ENCODE data around the gene TTLL12. TPM values are rescaled to one million over a fixed set of nuclear protein-coding genes. Genes with fewer than 3 reads are reported as not detected.
A peak's percentile ranks its signal among the peaks of the same experiment; 100 is the strongest.

TTLL12 gene
- 35.6 and 50.4 TPM in 2 replicates for total RNA-seq (2014; rRNA removed; shearing (Covaris generic))

DNA sequence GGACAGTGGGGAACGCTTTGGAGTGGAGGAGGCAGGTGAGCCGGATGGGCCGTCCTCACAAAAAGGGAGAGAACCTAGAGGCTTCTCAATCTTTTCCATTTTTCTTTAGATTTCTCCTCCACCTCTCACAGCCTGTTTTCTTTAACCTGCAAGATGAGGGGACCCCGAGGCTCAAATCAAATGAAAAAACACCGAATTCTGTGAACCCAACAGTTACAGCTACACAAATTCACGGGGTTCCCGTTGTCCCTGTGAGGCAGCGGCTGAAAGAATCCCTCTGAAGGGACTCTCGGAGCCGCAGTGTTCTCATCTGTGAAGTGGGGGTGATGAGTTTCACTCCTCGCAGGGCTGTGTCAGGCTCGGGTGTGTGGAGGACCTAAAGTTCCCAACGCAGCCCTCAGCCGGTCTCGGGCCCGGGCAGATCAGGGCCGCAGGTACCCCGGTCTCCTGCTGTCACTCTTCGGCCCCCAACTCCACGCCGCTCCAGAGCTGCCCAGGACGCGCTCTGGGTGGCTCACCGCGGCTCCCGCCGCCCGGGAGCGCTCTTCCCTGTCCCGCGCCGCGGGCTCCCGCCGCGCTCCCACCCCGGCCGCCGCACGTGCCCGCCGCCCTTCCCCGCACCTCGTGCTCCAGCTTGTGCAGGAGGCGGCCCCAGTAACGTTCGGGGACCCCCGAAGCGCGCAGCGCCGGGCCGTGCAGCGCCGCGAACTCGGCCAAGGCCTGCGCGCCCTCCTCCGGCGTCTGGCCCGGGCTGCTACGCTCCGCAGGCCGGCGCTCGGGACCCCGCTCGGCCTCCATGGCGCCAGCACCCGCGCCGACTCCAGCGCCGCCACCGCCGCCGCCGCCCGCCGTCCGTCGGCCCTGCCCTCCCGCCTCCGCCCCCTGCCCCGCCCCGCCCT is at the start of gene TTLL12:
Gene TTLL12, minus strand, starts transcription at position 863 of the 899 bp plus-strand sequence. Its CDS starts 65 bp downstream, at position 798.
- peak in 1 of 2 experiments; percentile 62 for DNase-seq (ENCODE audit: low read depth in 1 of 2, low spot score in 2 of 2)

DNA sequence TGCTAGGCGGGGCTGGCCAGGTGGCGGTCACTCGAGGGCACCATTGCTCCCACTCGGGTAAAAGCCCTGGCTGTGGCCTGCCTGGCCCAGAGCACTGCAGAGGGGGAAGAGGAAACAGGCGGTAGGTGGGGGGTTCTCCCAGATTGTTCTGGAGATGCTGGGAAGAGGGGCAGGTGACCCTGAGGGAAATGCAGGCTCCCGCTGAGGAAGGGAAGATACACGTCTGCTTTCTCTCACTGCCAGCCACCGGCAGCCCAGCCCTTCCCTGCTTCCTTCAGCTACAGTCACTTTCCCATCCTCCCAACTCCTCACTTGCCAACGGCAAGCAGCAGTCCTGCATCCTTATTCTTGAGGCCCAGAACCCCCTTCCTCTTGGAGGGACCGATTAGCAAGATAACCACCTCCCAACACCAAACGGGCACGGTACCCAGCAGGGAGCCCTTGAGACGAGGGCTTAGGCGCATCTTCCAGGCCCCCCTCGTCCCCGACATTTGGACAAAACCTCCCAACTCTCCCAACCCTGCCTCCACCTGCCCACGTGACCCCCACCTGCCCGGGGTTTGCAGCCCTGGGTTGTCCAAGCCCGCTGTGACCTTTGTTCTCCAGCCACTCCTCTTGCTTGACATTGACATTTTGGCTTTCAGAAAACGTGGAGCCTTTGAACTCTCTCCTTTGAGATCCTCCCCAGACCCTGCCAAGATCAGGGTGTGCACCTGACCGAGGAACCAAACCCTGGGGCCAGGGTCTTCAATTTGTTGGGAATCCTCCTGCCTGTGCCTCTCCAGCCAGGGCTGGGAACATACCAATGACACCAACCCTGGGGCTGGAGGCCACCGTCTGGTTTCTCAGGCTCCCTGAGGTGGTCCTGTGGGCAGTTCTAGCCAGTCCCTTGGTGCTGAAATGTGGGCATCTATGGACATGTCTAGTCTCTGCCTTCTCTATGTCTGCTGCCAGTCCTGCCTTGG is 48.8 kb upstream of the TTLL12 start:
- Histone ChIP-seq H3K27me3 (replicated peaks) (peaks cover 36% of the 10 kb centered on the region), H3K36me3 (no peaks in the 10 kb centered on the region), H3K27ac (no peak overlapping the region), H3K9me3 (replicated peaks) (no peaks in the 10 kb centered on the region), H3K4me3 (no peak overlapping the region), H3K4me1 (replicated peaks) (no peaks in the 10 kb centered on the region)
- no peak for DNase-seq (ENCODE audit: low read depth in 1 of 2, low spot score in 2 of 2)

More for the DNA sequence above, at the start of gene TTLL12:
- H3K4me3 ChIP-seq, result peak within 1 kb of the TSS; percentile 98
- no peaks in the 10 kb centered on the region for H3K27me3 ChIP-seq (replicated peaks)
- no peaks in the 10 kb centered on the region; the same call in 1 of the 2 replicates for H3K9me3 ChIP-seq (replicated peaks)
- peaks cover 55% of the 10 kb centered on the region for H3K4me1 ChIP-seq (replicated peaks)
- H3K27ac ChIP-seq, result peak within 1 kb of the TSS; percentile 85
- peaks cover 16% of the 10 kb centered on the region for H3K36me3 ChIP-seq

DNA sequence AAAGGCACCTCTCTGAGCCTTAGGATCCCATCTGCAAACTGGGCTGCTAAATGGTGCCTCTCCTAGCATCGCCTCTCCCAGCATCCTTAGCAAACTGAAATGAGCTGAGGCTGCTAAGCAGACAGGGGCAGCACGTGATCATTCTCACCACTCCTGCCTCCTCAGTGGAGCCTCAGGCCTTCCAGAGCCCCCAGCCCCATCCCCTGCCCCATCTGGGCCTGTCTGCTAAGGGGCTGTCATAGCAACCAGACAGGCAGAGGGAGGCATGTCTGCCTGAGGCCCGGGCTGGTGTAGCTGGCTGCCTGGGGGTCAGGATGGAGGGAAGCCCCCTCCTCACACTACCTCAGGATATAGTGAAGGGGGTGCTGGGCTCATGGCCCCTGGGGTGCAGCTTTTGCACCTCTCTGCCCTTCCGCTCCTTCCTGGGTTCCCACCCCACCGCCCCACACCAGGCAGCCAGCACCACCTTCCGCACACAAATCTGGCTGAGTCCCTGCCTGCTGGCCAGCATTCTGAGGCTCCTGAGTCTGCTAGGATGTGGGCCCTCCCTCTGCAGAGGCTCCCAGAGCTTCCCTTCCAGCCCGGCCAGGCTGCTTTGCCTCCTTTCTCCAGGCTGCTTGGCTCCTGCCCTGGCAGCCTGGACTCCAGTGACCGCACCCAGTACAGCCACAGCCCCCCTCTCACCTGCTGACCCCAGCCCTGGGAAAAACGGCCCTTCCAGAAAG is 47.5 kb upstream of the TTLL12 start:
- Histone ChIP-seq H3K36me3 (no peaks in the 10 kb centered on the region), H3K27me3 (replicated peaks) (peaks cover 25% of the 10 kb centered on the region), H3K9me3 (replicated peaks) (no peaks in the 10 kb centered on the region), H3K4me1 (replicated peaks) (no peaks in the 10 kb centered on the region), H3K27ac (no peak overlapping the region), H3K4me3 (no peak overlapping the region)
- DNase-seq (ENCODE audit: low read depth in 1 of 2, low spot score in 2 of 2), result no peak

DNA sequence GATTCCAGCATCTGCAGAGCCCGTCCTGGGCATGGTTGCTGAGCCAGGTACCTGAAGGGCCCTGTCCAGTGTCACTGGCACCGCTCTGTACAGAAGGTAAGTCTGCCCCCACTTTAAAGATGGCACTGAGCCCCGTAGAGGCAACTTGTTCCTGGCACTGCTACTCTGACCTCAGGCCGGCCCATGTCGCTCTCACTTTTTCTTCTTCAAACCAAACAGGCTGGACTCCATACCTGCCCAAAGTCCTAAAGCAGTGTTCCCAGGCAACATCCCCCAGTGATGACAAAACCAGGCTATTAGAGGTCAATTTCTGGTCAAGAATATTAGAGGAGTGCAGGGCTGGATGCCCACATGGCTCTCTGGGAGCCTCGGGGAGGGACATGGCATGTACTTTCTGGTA is 46.6 kb upstream of the TTLL12 start:
- no peaks in the 10 kb centered on the region for H3K36me3 ChIP-seq
- H3K9me3 ChIP-seq (replicated peaks), result no peaks in the 10 kb centered on the region
- H3K4me3 ChIP-seq, result no peak overlapping the region
- no peak for DNase-seq (ENCODE audit: low read depth in 1 of 2, low spot score in 2 of 2)
- peaks cover 22% of the 10 kb centered on the region for H3K27me3 ChIP-seq (replicated peaks)
- no peak overlapping the region for H3K27ac ChIP-seq
- no peaks in the 10 kb centered on the region for H3K4me1 ChIP-seq (replicated peaks)

DNA sequence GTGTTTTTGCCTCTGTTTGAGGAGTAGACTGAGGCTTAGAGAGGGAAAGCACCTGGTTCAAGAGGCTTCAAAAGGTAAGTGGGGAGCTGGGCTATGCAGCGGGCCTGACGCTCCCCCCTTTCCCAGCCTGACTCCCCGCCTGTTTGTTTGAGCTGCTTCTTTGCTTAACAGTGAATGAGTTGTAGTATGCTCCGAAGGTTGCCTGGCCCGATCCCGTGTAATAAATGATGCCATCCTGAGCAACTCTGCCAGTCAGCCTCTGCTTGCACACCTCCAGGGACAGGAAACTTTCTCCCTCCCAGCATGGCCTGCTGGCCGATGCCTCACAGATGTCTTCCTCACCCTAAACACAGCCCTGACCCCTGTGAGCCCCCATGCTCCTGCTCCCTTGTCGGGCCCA is 45.5 kb upstream of the TTLL12 start:
- DNase-seq (ENCODE audit: low read depth in 1 of 2, low spot score in 2 of 2), result no peak
- H3K27me3 ChIP-seq (replicated peaks), result peaks cover 16% of the 10 kb centered on the region
- H3K9me3 ChIP-seq (replicated peaks), result no peaks in the 10 kb centered on the region
- no peaks in the 10 kb centered on the region for H3K36me3 ChIP-seq
- no peak overlapping the region for H3K4me3 ChIP-seq
- no peaks in the 10 kb centered on the region for H3K4me1 ChIP-seq (replicated peaks)
- no peak overlapping the region for H3K27ac ChIP-seq

DNA sequence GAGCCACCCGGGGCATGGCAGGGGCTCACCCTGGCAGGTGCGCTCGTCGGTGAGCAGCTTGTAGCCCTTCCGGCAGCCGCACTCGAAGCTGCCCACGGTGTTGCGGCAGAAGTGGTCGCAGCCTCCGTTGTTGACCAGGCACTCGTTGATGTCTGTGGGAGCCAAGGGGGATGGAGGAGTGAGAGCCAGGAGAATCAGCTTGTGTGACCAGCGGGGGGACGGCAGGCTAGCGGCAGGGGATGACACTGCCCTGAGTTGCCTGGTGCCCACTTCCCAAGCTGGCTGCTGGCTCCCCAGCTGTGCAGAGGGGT is 44.7 kb upstream of the TTLL12 start:
- DNase-seq (ENCODE audit: low read depth in 1 of 2, low spot score in 2 of 2), result no peak
- peaks cover 16% of the 10 kb centered on the region for H3K27me3 ChIP-seq (replicated peaks)

DNA sequence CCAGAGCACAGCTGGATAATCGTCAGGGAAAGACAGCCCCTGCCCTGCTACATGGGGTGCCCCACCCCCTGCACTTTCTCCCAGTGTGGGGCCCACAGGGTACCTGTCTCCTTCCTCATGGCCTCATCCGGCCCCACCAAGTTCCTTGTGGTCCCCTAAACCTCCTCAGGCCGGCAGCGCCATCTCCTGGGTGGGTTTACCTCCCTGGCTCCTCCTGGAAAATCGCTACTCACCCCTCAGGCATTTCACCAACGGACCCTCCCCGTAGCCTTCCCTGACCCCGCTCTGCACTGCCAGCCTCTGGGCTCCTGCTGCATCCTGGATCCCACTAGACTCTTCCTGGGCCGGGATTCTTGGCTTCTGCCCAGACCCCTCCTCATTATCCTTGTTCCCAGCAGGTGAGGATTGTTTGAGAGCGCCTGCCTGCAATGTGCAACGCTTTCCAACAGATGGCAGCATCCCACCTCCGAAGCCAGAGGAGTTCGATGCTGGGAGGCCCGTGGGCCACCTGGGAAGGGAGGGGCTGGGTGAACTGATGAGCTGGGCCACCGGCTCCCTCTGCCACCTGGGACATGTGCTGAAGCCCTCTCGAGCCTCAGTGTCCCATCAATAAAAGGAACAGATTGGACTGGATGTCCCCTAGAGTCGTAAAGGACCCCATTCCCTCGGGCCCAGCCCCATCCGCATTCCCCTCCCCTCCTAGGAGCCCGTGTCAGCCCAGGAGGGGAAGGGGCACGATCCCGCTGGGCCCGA is 44.2 kb upstream of the TTLL12 start:
- Histone ChIP-seq H3K27ac (no peak overlapping the region), H3K4me1 (replicated peaks) (no peaks in the 10 kb centered on the region), H3K4me3 (no peak overlapping the region), H3K36me3 (no peaks in the 10 kb centered on the region), H3K9me3 (replicated peaks) (no peaks in the 10 kb centered on the region), H3K27me3 (replicated peaks) (peaks cover 16% of the 10 kb centered on the region)
- peak; percentile 49 to 69 for DNase-seq (ENCODE audit: low read depth in 1 of 2, low spot score in 2 of 2)

More for the DNA sequence above, 44.7 kb upstream of the TTLL12 start:
- Histone ChIP-seq H3K9me3 (replicated peaks) (no peaks in the 10 kb centered on the region), H3K4me3 (no peak overlapping the region), H3K4me1 (replicated peaks) (no peaks in the 10 kb centered on the region), H3K36me3 (no peaks in the 10 kb centered on the region), H3K27ac (no peak overlapping the region)

DNA sequence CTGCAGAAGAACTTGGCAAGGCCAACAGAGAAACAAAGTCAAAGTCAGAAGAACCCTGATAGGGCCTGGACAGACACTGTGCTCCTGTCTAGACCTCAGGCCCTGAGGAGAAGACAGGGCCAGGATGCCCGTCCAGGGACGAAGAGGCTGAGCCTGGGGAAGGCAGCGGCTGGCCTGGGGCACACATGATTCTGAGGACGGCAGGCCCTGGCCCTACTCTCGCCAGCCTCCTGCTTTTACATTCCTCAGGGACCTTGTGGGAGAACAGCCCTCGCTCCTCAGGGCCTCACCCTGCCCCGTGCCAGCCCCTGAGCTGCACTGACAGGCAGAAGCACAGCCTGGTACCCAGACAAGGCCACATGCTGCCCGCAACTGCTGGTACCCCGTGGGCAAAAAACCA is 43.6 kb upstream of the TTLL12 start:
- Histone ChIP-seq H3K4me1 (replicated peaks) (no peaks in the 10 kb centered on the region), H3K4me3 (no peak overlapping the region)
- no peak for DNase-seq (ENCODE audit: low read depth in 1 of 2, low spot score in 2 of 2)

DNA sequence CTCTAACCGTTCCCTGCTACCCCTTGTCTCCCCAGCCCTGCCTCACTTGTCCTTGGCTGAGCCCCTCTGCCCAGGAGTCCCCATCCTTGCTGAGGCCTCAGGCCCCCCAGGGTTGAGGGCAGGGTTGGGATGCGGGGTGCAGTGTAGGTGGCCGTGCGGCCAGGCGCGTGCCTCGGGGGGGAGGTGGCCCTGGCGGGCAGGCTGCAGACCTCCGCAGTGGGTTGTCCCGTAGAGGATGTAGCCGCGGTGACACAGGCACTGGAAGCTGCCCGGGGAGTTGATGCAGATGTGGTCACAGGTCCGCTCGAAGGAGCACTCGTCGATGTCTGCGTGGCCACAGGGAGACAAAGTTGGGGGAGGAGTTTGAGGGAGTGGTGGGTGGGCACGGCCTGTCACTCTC is 41.9 kb upstream of the TTLL12 start:
- no peak for DNase-seq (ENCODE audit: low read depth in 1 of 2, low spot score in 2 of 2)
- Histone ChIP-seq H3K4me1 (replicated peaks) (no peaks in the 10 kb centered on the region), H3K27ac (no peak overlapping the region), H3K36me3 (no peaks in the 10 kb centered on the region), H3K4me3 (no peak overlapping the region), H3K27me3 (replicated peaks) (peaks cover 11% of the 10 kb centered on the region), H3K9me3 (replicated peaks) (no peaks in the 10 kb centered on the region)

More for the DNA sequence above, 43.6 kb upstream of the TTLL12 start:
- no peaks in the 10 kb centered on the region for H3K9me3 ChIP-seq (replicated peaks)
- no peaks in the 10 kb centered on the region for H3K36me3 ChIP-seq
- H3K27ac ChIP-seq, result no peak overlapping the region
- H3K27me3 ChIP-seq (replicated peaks), result peaks cover 13% of the 10 kb centered on the region

DNA sequence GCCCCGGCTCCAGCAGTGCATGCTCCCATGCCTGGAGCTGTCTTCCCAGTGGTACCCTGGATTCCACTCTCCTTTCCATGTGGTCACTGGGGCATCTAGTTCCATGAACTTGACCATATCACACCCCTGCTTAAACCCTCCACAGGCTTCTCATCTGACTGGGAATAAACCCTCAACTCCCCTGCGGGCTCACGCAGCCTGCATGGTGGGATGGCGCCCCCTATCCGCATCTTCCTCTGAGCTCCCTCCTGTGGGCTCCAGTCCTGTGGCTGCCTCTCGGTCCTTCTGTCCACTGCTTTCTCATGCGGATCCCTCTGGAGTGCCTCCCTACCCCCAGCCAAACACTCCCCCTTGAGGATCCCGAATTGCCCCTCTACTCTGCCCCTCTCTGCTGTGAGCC is 41.4 kb upstream of the TTLL12 start:
- peaks cover 7% of the 10 kb centered on the region for H3K27me3 ChIP-seq (replicated peaks)
- H3K9me3 ChIP-seq (replicated peaks), result no peaks in the 10 kb centered on the region
- peak; percentile 17 to 60 for DNase-seq (ENCODE audit: low read depth in 1 of 2, low spot score in 2 of 2)

DNA sequence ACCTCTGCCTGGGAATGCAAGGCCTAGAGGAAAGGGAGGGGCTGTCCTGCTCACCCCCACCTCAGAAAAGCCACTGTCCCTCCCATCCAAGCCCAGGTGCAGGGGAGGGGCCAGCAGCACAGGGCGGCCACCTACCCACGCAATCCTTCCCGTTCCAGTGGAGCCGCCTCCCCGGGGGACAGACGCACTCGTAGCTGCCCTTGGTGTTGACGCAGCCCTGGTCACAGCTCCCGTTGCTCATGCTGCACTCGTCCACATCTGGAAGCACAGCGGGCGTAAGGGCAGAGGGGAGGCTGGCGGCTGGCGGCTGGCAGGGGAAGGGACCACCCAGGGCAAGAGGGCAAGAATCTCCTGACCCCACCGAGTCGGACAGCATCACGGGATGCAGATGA is 40.3 kb upstream of the TTLL12 start:
- Histone ChIP-seq H3K4me1 (replicated peaks) (no peaks in the 10 kb centered on the region), H3K27me3 (replicated peaks) (no peaks in the 10 kb centered on the region; the same call in 1 of the 2 replicates), H3K36me3 (no peaks in the 10 kb centered on the region), H3K9me3 (replicated peaks) (no peaks in the 10 kb centered on the region), H3K27ac (no peak overlapping the region), H3K4me3 (no peak overlapping the region)
- DNase-seq (ENCODE audit: low read depth in 1 of 2, low spot score in 2 of 2), result no peak

More for the DNA sequence above, 41.4 kb upstream of the TTLL12 start:
- Histone ChIP-seq H3K4me1 (replicated peaks) (no peaks in the 10 kb centered on the region), H3K27ac (no peak overlapping the region), H3K4me3 (no peak overlapping the region), H3K36me3 (no peaks in the 10 kb centered on the region)

DNA sequence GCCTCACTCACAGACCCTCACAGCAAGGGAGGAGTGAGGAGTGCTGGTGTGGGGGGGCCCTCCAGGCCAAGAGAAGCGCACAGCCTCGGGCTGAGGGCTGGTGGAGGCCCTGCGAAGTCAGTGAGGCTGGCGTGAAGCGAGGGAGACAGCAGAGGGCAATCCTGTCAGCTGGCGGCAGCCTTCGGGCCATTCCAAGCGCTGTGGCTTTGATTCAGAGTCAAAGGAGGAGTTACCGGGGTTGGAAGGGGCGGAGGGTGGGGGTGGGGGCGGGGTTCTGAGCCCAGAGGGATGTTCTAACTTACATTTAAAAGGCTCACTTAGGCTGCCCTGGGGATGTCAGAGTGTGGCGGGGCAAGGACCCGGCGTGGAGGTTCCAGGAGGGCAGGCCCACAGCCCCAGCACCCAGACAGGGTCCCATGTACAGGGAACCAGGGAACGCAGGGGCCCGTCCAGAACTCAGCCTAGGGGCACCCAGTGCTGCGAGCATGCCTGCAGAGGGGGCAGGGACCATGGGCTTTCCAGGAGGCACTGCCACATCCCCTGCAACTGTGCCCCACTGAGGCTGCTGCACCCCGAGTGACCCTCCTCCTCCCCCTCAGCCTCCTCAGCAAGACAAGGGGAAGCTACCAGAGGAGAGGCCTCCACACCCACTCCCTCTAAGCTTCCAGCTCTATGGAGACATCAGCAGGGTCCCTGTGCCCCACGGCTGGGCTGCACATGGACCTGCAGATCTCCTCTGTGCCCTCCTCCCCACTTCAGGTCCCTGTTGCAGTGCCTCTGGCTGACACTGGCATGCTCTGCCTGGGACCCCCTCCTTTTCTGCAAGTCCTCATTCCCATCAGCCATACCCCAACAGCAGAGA is 39.7 kb upstream of the TTLL12 start:
- no peaks in the 10 kb centered on the region; the same call in 1 of the 2 replicates for H3K27me3 ChIP-seq (replicated peaks)
- no peak overlapping the region for H3K27ac ChIP-seq
- DNase-seq (ENCODE audit: low read depth in 1 of 2, low spot score in 2 of 2), result no peak
- no peaks in the 10 kb centered on the region for H3K9me3 ChIP-seq (replicated peaks)
- no peaks in the 10 kb centered on the region for H3K36me3 ChIP-seq
- H3K4me3 ChIP-seq, result no peak overlapping the region
- H3K4me1 ChIP-seq (replicated peaks), result no peaks in the 10 kb centered on the region

Measured in SJSA1 (cell line).